GM19351 (cell line): ENCODE results near the gene NMUR1.
"Not testable (repeated sequence)": the region's sequence is repeated elsewhere in the genome, so short reads cannot be mapped to it uniquely, and the experiment has no call there.

Experiments
- ATAC-seq: cut with Tn5 transposase; IDR thresholded peaks from one replicate; pipeline ENCODE4 v1.9.1; 2021; ENCODE audit warnings: mild to moderate bottlenecking, moderate library complexity; ENCODE audit not compliant: unreplicated experiment

Gene NMUR1, protein sequence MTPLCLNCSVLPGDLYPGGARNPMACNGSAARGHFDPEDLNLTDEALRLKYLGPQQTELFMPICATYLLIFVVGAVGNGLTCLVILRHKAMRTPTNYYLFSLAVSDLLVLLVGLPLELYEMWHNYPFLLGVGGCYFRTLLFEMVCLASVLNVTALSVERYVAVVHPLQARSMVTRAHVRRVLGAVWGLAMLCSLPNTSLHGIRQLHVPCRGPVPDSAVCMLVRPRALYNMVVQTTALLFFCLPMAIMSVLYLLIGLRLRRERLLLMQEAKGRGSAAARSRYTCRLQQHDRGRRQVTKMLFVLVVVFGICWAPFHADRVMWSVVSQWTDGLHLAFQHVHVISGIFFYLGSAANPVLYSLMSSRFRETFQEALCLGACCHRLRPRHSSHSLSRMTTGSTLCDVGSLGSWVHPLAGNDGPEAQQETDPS

DNA sequence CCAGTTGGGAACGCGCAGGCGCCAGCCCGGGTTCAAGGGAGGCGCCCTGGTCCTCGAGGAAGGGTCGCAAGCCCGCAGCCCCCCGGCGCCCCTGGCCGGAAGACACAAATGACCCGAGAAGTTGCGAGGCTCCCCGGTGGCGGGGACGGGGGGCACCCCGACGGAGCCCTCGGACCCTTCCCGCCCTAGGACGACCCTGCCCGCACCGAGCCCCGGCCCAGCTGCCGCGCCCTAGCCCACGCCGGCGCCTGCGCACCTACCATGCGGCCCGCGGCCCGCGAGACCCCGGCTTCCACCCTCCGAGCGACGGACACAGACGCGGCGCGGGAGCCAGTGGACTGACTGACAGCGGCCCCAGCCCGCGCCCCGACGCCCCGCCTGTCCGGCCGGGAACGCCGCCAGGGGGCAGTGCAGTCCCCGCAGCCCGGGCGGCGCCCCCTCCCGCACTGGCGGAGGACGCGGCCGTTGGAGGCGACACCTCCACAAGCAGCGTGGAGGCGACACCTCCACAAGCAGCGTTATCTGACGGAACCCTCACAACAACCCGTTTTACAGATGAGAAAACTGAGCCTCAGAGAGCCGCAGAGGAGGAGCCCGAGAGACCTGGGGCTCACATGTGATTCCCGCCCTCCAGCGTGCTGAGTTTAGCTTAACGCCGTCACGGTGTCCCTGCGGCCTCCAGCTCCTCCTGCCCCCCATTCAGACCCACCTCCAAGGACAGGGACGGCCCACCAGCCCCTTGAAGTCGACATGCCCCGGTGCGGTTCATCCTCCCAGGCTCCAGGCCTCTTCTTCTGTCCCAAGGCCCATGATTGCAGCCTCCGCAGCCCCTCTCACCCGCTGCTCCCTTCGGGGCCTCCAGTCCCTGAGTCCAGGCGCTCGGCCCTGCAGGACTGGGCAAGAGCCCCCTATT, at the start of gene NMUR1:
NMUR1 (minus strand) TSS at position 347 of the 913 bp plus-strand sequence; CDS start at position 263, 84 bp downstream.
- peak; percentile 80 for ATAC-seq

- ATAC-seq, result no peak
Observed at GRCh38 chr2:231579560-231579959, 49.3 kb upstream of the NMUR1 start.

DNA sequence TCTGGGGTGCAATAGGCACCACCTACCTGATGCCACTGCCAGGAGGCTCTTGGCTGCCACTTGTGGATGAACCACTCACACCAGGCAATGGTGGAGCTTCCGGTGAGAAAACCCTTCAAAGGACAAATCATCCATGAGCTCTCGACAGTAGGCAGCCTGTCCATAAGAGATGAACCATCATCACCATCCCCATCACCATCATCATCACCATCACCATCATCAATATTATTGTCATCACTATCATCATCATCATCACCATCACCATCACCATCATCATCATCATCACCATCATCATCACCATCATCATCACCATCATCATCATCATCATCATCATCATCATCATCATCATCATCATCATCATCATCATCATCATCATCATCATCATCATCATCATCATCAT, 48.4 kb upstream of the NMUR1 start:
- ATAC-seq, result not testable (repeated sequence)

DNA sequence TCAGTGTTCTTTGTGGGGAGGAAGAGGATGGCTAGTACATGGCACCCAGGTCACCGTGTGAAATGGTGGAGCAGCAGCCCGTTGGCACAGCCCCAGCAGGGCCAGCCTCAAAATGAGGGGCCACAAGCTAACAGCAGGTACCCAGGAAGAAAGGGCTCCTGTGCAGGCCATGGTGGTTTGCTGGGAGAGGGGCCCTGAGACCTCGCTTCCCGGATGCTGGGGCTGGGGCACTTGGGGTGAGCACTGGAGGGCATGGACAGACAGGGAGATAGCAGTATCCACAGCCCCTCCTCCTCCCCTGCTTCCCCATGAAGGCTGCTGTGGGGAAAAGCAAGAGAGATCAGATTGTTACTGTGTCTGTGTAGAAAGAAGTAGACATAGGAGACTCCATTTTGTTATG, 46.2 kb upstream of the NMUR1 start:
- ATAC-seq, result no peak

GRCh38 chr2:231575612-231576256, 45.5 kb upstream of the NMUR1 start:
- no peak for ATAC-seq

DNA sequence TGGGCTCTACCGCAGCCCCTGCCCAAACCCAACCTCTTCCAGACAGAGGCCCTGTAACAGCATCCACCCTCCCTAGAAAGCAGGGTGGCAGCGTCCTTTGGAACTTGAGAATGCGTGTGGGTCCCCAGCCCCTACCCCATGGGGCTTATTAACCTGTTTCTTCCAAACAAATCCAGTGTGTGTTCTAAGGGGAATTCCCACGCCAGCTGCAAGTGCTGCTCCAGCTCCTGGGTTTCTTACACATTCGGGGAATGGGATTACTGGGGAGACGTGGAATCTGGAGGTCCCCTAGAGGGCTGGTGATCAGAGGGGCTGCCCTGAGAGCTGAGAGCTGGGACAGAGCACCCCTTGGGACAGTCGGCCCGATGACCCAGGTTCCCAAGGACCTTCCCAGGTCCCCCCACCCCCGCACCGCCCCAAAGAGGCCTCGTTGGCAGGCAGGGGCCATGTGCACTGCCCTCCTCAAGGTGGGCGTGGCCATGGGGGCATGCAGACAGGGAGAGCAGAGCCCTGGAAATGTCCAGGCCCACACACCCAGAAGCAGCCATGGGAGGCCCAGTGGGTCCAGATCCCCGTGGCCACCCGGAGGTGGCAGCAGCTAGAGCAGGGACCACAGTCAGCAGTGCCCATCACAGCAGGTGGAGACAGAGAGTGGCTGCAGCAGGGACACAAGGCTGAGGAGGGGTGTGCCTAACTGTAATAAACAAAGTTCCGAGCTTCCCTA, 43.6 kb upstream of the NMUR1 start:
- ATAC-seq, result no peak

DNA sequence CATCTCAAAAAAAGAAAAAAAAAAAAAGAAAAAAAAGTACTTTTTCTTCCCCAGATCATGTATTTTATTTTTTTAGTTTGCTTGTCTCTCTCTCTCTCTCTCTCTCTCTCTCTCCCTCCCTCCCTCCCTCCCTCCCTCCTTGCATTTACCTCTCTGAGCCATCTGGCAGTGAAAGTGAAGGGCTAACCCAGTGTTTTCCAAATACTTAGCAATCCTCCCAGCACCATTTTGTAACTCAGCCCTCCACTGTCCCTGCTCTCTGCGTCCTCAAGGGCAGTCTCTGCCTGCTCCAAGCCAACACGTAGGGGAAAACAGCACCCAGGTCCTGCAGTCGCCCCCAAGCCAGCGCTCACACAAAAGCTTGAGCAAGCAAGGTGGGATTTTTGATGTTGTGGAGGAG, 42.9 kb upstream of the NMUR1 start:
- no peak for ATAC-seq

DNA sequence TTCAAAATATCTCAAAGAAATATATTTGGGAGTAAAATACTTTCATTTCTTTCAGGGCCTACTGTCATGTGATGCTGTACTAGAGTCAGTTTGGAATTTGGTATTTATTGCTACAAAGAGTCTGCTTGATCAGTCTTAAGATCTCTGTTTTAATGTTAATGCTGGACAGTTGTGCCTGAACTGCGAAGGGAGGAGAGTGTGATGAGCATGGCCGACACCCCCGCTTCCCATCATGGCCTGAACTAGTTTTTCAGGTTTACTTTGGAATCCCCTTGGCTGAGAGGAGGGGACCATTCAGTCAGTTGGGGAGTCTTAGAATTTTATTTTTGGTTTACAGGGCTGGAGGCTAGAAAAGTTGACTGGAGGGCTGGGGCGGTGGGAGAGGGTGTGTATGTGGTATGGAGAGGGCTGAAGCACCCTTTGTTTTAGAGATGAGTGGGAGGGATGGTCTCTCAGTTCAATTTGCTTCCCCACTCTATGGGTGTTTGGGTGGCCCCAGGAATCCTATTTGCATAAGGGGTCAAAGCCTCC, 41.5 kb upstream of the NMUR1 start:
- no peak for ATAC-seq

GRCh38 chr2:231570915-231571314, 40.7 kb upstream of the NMUR1 start:
- ATAC-seq, result not testable (repeated sequence)

- no peak for ATAC-seq
Observed at GRCh38 chr2:231568785-231569435, 38.7 kb upstream of the NMUR1 start.

GRCh38 chr2:231568098-231568784, 38.0 kb upstream of the NMUR1 start:
- no peak for ATAC-seq

GRCh38 chr2:231567159-231567558, 36.9 kb upstream of the NMUR1 start:
- no peak for ATAC-seq

- ATAC-seq, result no peak
Observed at GRCh38 chr2:231565887-231566594, 35.8 kb upstream of the NMUR1 start.

- ATAC-seq, result no peak
Observed at GRCh38 chr2:231563378-231563961, 33.2 kb upstream of the NMUR1 start.

DNA sequence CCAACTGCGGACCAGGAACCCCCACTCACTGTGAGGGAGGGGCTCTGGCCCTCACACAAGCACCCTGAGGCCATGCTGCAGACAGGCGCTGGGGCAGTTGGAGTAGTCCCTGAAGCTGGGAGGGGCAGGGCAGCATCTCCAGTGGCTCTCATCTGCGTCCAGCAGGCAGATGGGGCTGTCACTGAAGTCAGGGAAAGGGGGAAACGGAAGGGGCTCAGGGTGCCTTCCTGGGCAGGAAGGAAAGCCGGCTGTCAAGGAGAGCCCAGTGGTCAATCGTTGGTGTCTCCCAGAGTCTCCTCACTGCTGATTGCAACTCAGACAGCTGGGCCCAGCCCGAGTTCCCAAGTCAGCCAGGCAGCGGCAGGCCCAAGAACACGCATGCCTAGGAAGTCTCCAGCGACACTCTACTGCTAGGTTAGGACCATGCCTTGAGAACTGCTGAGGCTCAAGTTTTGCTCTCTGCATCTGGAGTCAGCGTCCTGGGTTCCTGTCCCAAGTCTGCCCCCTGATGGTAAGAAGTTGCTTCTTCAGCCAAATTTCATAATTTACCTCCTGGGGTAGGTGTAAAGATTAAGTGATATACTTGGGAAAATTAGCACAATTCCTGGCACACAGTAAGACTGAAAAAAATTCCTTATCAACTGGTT, 27.4 kb upstream of the NMUR1 start:
- ATAC-seq, result peak; percentile 81

DNA sequence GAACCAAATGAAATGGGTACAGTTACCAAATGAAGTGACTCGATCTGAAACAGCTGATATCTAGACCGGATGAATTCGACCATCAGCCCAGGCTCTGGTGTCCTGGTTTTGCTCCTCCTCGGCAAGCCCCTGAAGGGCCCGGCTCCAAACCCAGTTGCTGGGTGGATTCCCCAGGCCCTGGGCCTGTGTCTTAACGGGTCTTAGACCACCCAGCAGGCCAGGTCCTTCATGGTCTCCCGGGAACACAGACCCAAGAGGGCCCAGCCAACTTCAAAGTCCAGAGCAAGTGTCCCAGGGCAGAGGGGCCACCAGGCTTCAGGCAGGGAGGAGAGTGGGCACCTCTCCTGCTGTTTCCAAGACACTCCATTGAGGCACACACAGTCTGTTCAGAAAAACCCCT, 26.7 kb upstream of the NMUR1 start:
- no peak for ATAC-seq

- ATAC-seq, result not testable (repeated sequence)
Observed at GRCh38 chr2:231556496-231556895, 26.3 kb upstream of the NMUR1 start.
